ENCODE measurements around the gene SH3TC1.

Gene SH3TC1

DNA sequence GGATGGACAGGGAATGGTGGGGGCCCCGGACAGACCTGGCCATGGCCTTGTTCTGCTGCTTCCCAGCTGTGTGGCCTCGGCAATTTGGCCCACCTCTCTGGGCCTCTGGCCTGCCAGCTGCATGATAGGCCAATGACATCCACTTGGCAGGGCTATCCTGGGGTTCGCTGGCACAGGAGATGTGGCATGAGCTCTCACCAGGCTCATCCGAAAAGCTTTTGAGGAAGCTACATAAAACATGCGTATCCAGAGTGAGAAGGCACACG lies 18.1 kb downstream of the SH3TC1 start:
- DNase-seq: no peak

DNA sequence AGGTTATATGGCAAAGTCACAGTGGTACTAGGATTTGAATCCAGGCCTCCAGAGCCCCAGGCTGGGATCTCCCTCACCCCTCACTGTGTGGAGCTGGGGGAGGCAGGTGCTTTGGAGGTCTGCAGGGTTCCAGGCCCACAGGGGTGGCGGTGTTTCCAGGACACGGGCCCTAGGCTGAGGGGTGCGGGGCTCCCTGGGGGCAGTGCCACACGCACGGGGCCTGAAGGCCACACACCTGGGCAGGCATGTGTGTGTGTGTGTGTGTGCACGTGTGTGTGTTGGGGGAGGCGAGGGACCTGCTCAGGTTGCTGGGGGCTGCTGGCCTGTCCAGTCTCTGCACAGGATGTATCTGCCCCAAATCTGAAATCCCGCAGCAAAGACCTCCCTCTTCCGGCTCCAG lies 18.8 kb downstream of the SH3TC1 start:
- DNase-seq: no peak

- DNase-seq: no peak
Observed at GRCh38 chr4:8218371-8219031, 19.4 kb downstream of the SH3TC1 start.

DNA sequence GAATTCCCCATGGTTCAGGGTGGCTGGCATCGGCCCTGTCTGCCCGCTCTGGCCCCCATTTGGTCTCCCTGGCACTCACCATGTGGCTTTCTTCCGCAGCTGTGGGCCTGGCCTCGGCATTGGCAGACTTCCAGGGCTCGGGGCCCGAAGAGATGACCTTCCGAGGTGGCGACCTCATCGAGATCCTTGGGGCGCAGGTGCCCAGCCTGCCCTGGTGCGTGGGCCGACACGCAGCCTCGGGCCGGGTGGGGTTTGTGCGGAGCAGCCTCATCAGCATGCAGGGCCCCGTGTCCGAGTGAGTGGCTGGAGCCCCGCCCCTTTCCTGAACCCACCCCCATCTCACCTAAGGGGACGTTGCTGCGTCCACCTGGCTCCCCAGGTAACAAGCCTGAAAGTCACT lies 20.1 kb downstream of the SH3TC1 start:
- no peak for DNase-seq

GRCh38 chr4:8220661-8221450 lies 21.8 kb downstream of the SH3TC1 start:
- no peak for DNase-seq

DNA sequence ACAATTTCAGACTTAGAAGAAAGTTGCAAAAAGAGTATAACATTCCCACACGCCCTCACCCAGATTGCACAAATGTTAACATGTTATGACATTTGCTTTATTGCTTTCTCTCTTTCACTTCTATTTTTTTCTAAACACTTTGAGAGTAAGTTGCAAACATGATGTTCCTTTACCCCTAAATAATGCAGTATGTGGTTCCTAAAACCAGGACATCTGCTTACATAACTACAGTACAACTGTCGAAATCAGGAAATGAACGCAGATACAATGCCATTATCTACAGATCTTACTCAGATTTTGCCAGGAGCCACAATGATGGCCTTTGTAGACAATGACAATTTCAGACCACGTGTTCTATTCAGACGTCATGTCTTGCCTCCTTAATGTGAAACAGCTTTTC lies 22.4 kb downstream of the SH3TC1 start:
- DNase-seq: no peak

GRCh38 chr4:8221985-8222384 lies 22.9 kb downstream of the SH3TC1 start:
- DNase-seq: no peak

- DNase-seq: no peak
Observed at GRCh38 chr4:8222609-8223388, 23.7 kb downstream of the SH3TC1 start.

DNA sequence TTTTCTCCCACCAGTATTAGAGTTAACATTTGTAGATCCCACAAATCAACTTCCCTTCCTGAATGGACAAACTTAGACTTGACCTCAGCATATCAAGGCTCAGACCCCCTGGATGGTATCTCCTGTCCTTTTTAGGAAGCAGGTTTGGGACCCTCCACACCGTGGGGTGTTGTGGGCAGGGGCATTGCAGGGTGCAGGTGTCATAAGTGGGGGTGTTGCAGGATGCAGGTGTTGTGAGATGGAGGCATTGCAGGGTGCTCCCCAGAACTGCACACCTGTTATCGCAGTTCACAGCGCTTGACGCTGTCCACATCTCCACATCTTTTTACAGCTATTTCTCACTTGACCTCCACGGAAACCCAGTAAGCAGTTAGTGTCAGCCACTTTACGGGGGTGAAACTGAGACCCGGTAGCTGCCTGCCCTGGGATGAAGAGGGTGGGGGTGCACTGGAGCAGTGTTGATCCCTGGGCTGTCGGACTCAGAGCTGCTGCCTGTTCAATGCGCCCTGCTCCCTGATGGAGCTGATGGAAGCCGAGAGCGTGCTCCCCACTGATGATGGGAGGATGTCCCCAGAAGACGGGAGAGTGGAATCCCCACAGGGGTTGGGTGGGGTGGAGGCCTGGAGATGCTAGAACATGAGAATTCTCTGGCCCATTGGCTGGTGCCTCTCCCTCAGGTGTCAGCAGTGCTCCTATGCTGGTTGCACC lies 25.3 kb downstream of the SH3TC1 start:
- no peak for DNase-seq

GRCh38 chr4:8224975-8225625 lies 26.0 kb downstream of the SH3TC1 start:
- DNase-seq: no peak

- no peak for DNase-seq
Observed at GRCh38 chr4:8225706-8226443, 26.8 kb downstream of the SH3TC1 start.

GRCh38 chr4:8227201-8227770 lies 28.2 kb downstream of the SH3TC1 start:
- no peak for DNase-seq

DNA sequence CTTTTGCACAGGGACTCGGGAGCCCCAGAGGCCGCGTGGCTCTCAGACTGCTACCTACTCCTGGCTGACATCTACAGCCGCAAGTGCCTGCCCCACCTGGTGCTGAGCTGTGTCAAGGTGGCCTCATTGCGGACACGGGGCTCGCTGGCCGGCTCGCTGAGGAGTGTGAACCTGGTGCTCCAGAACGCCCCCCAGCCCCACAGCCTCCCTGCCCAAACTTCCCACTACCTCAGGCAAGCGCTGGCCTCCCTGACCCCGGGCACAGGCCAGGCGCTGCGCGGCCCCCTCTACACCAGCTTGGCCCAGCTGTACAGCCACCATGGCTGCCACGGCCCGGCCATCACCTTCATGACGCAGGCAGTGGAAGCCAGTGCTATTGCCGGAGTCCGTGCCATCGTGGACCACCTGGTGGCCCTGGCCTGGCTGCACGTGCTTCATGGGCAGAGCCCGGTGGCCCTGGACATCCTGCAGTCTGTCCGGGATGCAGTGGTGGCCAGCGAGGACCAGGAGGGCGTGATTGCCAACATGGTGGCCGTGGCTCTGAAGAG lies 28.8 kb downstream of the SH3TC1 start:
- no peak for DNase-seq

- DNase-seq: no peak
Observed at GRCh38 chr4:8228319-8229250, 29.5 kb downstream of the SH3TC1 start.

DNA sequence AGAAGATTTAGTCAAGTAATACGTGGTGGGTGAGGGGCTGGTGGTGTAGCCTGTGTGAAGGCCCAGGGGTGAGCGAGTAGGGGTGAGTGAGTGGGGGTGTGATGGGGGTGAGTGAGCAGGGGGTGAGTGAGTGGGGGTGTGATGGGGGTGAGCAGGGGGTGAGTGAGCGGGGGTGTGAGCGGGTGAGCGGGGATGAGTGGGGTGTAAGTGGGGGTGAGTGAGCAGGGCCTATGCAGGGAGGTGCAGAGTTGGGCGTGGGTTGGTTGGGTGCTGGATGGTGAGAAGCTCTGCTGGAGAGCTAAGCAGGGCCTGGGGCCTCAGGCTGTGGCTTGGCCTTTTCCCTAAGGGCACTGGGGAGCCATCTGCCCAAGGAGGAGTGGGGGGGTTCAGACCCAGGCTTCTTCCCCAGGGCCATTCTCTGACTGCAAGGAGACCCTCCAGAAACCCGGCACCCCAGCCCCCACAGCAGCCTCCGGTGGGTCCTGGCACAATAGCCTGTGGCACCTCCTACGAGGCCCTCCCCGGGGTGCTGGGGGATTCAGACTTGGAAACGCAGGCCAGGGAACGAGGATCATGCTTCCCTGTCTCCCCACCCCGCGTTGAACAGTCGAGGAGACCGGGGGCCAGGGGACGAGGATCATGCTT lies 30.4 kb downstream of the SH3TC1 start:
- no peak for DNase-seq

GRCh38 chr4:8230033-8230432 lies 30.9 kb downstream of the SH3TC1 start:
- DNase-seq: no peak

GRCh38 chr4:8230891-8231290 lies 31.8 kb downstream of the SH3TC1 start:
- no peak for DNase-seq

DNA sequence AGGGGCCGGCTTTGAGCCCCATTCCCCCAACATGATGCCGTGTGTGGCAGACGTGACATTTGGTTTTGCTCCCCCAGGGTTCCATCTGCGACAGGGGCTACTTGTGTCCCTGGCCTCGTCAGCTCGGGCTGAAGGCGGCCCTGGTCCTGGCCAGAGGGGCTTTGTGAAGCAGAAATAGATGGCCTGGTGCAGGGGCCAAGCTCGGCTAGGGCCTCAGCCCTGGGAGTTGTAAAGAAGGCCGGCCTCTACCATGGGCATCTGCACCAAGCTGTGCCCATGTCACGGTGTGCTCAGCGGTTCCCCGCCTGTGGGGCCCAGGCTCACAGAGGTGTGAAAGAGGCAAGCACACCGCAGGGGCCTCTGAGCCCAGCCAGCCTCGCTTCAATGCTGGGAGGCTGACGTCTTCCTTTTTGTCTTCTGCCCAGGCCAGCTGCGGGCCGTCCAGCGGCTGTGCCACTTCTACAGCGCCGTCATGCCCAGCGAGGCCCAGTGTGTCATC lies 32.5 kb downstream of the SH3TC1 start:
- DNase-seq: no peak

DNA sequence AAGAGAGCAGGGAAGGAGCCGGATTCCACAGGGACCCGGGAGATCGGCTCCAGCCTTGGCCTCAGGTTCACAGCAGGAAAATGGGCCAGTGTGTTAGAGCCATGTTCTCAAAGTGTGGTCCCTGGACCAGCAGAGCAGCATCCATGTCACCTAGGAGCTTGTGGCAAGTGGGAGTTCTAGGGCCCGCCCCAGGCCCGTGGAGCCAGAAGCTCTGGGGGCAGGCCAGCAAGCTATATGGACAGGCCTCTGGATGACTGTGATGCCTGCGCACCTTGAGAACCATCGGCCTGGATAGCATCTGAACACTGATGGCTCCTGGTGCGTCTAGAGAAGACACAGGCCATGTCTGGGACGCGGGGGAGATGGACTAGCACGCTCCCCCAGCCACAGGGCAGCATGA lies 33.7 kb downstream of the SH3TC1 start:
- no peak for DNase-seq
